GM13977 (cell line): ENCODE data around the gene SLC38A2.

ENCODE experiments used
- DNase-seq: peaks from one replicate; pipeline ENCODE4 v3.0.0; 2012; ENCODE audit warnings: low spot score
- in situ Hi-C: fragments of 300-500 bp; cut with MboI; formaldehyde crosslinking; loops from one replicate; pipeline ENCODE4 v1.12.0; 2022; ENCODE audit warnings: low sequenced_read_pairs, low pct_unique_long_range_greater_than_20kb, mixed read lengths, inconsistent platforms; ENCODE audit not compliant: unreplicated experiment
- TF ChIP-seq, protein P1 (sequence below): IDR thresholded peaks from 2 replicates; pipeline ENCODE4 v1.5.1; 2012; ENCODE audit warnings: mild to moderate bottlenecking, control low read depth; ENCODE audit not compliant: insufficient read depth; ENCODE audit errors: extremely low read depth, missing control alignments

The SLC38A2 gene

GRCh38 chr12:46364300-46364696 is 8.3 kb downstream of the SLC38A2 start:
- in situ Hi-C loops, result loop anchor here (25.0 kb wide), 1 partner anchor 298 kb away; no protein-coding TSS in a partner anchor
- no peak for DNase-seq
- TF ChIP-seq, protein P1, sequence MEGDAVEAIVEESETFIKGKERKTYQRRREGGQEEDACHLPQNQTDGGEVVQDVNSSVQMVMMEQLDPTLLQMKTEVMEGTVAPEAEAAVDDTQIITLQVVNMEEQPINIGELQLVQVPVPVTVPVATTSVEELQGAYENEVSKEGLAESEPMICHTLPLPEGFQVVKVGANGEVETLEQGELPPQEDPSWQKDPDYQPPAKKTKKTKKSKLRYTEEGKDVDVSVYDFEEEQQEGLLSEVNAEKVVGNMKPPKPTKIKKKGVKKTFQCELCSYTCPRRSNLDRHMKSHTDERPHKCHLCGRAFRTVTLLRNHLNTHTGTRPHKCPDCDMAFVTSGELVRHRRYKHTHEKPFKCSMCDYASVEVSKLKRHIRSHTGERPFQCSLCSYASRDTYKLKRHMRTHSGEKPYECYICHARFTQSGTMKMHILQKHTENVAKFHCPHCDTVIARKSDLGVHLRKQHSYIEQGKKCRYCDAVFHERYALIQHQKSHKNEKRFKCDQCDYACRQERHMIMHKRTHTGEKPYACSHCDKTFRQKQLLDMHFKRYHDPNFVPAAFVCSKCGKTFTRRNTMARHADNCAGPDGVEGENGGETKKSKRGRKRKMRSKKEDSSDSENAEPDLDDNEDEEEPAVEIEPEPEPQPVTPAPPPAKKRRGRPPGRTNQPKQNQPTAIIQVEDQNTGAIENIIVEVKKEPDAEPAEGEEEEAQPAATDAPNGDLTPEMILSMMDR, result no peak

DNA sequence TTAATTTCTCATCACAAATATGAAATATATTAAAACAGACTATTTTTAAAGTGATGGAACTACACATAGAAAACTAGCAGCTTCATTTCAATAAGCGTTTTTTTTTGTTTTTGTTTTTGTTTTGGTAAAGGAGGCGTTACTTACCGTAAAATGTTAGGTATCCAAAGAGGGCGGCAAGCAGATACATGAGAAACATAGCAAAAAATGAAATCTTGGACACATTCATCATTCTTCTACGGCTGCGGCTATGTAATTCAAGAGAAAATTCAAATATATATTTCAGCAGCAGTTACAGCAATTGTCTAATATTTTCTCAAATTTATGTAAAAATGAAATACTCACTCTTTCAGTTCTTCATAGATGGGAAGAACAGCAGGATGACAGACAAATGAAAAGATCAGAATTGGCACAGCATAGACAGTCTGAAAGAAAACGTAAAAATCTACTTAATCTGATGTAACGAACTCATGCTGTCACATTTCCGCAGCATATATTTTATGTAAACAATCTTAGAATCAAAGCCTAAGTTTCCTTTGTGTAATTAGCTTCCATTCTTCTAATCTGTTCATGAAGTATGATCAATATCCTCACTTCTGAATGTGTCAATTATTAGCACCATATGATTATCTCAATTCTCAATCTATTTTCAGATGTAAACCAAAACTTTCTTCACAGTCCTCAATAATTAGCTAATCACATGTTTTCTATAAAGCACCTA is 8.8 kb downstream of the SLC38A2 start:
- no peak for DNase-seq
- in situ Hi-C loops, result loop anchor here (25.0 kb wide), 1 partner anchor 299 kb away; no protein-coding TSS in a partner anchor
- TF ChIP-seq, protein P1, result no peak

DNA sequence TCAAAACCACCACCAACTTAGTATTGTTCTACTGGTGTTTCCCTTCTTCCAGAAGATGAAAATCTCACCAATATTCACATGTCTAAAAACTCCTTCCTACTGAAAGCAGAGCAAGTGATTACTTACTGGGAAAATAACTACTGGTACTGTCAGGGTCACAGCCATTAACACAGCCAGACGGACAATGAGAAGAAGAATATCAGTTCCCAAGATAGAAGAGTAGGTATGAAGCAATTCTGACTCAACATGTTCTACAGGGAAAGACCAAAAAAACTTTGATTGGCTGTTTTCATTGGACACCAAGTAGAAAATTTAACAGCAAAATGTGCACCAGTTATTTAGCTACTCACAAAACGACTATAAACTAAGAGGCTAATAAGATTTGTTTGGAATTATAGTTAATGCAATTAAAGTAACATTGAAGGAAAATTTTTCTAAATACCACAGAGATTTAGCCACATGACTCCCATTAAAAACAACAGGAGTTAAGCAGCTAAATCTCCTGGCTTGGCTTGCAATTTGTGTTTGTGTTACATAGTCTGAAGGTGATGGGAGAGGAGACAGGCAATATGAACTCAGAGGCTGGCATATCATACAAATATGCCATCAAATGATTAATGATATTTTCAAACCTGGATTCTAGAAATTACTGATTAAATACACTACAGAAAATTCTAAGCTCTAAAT is 9.5 kb downstream of the SLC38A2 start:
- TF ChIP-seq, protein P1, result no peak
- in situ Hi-C loops, result loop anchor here (25.0 kb wide), 1 partner anchor 299 kb away; no protein-coding TSS in a partner anchor
- no peak for DNase-seq

DNA sequence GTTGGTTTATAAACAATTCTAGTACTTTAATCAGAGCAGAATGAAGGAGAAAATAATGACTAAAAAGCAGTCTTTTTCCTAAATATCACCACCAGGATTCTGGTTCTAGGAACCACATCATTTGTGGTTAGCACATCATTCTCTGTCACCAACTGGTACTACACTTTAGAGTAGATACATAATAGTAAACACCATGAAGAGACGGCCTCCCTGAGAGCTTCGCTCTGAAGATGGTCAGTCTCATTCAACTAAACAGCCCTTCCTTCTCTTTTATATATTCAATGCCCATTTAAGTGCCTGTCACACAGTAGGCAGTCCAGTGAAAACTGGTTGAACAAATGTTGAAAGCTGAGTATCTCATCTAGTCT is 10.9 kb downstream of the SLC38A2 start:
- DNase-seq, result no peak
- TF ChIP-seq, protein P1, result no peak
- in situ Hi-C loops, result loop anchor here (25.0 kb wide), 1 partner anchor 301 kb away; no protein-coding TSS in a partner anchor

GRCh38 chr12:46360908-46361666 is 11.5 kb downstream of the SLC38A2 start:
- no peak for DNase-seq
- in situ Hi-C loops, result loop anchor here (25.0 kb wide), 1 partner anchor 301 kb away; no protein-coding TSS in a partner anchor
- TF ChIP-seq, protein P1, result no peak

DNA sequence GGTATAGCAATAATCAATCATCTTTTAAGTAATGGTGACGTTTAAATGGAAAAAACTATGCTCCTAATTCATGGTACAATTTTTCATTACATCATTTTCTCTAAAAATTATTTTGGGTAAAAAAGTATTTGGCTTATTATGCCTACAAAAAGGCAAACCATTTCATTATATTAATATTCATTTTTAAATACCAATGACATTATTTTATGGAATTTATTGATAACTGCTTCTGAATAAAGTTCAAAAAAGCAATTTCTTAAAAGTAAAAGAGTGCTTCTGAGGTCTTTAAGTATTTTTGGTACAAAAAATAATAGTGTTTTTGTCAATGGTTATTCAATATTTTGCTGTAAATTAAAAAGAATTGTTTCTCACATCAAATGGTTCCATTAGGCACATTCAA is 12.2 kb downstream of the SLC38A2 start:
- TF ChIP-seq, protein P1, result no peak
- DNase-seq, result no peak
- in situ Hi-C loops, result loop anchor here (25.0 kb wide), 1 partner anchor 302 kb away; no protein-coding TSS in a partner anchor
